HT1080 (cell line): ENCODE measurements around the gene NSFL1C. TPM values are rescaled to one million over a fixed set of nuclear protein-coding genes. Genes with fewer than 3 reads are reported as not detected.
A peak's percentile ranks its signal among the peaks of the same experiment; 100 is the strongest.

Experiments used
- DNase-seq: peaks from one replicate; pipeline ENCODE4 v3.0.0-alpha.2; 2015; ENCODE audit warnings: low read depth
- polyA plus RNA-seq, 2 experiments: library from polyadenylated mRNA; depleted of rRNA; stranded (reverse); fragments of >200 nt; gene quantifications; 2 replicates each; pipeline ENCODE4 v1.2.3, GENCODE V29; 2015
- total RNA-seq: library from RNA; depleted of rRNA; stranded (reverse); fragments of >200 nt; shearing (Covaris generic); gene quantifications from 2 replicates; pipeline ENCODE4 v1.2.3, GENCODE V29; 2014; rRNA removed

The NSFL1C gene
- 34.6 and 48.4 TPM in 2 replicates for total RNA-seq
- 54.1 and 56.8 TPM in 2 replicates for polyA plus RNA-seq (2015; cell fraction: cytosol; rRNA removed)
- 81.5 and 91.4 TPM in 2 replicates for polyA plus RNA-seq (2015; cell fraction: nucleus; rRNA removed)

DNA sequence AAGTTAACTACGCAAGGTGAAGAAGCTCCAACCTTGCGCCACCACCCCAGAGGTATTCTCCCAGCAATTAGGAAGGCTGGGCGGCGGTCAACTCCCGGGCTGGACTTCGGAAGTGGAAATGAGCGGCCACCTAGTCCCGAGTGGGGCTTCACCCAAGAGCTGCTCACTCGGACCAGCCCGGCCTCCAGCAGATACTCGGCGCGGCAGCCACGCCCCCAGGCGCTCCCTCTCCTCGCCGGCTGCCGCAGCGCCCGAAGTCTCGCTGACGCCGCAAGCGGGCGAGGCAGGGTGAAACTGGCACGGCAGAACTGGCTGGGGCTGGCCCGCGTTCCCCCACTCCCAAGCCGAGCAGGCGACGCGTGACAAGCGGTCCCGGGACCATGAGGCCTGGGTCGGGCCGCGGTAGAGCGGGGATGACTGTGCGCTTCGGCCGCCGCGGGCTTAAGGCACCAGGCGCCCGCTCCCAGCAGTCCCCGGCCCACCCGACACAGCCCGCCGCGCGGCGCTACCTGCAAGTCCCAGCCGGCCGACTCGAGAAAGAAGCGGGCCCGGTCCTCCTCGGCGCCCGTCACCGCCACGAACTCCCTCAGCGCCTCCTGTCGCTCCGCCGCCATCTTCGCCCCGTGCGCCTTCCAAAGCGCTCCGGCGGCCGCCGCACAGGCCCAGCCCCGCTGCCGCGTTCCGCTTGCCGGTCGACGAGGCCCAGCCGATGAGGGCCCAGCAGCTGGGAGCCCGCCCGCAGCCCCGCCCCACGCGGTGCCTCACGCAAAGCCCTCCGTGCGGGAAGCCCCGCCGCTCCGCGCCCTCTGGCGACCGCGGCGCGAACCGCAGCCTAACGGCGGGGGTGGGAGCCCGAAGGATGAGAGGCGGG lies at the start of gene NSFL1C:
NSFL1C (minus strand) TSS at position 639 of the 871 bp plus-strand sequence; CDS start at position 614, 25 bp downstream.
- DNase-seq: peak; percentile 89

DNA sequence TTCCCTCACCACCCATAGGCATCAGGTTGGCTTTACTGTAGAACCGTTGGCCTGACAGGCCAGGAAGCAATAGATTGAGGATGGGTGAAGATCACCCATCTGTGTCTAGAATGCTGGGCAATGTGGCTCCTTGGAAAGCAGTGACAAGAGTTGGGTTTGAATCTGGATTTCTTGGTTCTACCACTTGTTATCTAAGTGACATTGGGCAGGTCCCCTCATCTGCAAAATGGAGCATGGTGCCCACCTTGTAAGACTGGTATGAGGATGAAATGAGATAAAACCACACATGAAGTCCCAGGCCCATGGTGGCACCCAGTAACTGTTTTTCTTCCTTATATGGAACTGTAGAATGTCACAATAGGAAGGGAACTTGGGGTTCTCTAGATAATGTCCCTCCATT lies 47.2 kb upstream of the NSFL1C start:
- DNase-seq: no peak

DNA sequence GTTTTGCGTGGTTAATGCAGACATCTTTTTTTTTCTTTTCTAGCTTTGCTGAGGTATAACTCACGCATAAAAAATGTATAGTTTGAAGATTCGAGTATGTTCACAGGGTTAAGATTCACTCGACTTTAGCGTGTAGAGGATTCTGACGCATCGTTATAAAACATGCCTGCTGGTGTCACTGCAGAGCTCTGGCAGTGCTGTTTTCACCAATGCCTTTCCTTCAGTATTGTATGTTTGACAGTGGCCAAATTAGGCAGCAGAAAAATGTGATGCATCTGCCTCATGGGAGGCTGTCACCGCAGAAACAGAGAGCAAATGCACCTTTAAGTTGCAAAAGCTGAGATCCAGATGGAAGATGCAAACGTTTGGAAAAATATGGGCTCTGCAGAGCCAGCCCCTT lies 42.6 kb upstream of the NSFL1C start:
- DNase-seq: peak; percentile 37

DNA sequence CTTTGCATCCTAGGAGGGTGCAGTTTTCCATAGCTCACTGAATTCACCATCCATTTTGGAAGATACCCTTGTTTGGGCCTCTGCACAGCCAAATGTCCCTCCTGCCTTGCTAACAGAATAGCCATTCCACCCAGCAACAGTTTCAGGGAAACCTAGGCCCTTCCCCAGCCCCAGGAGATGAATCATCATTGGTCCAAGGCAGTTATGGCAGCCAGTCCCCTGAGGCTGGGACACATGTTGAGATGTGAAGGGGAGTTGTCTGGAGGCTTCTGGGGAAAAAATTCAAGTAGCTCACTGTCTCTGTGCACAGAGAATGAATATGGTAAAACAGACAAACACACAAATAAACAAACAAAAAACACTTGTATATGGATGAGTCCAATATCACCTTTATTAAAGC lies 41.9 kb upstream of the NSFL1C start:
- DNase-seq: no peak

DNA sequence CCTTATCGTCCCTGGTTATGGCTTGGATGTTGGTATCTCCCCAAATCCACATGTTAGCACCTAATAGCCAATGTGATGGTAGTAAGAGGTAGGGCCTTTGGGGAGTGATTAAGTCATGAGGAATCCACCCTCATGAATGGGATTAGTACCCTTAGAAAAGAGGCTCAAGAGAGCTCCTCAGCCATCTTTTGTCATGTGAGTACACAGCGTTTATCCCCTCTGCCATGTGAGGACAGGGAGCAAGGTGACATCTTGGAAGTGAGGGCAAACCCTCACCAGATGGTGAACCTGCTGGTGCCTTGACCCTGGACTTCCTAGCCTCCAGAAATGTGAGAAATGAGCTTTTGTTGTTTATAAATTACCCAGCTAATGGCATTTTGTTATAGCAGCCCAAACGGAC lies 40.6 kb upstream of the NSFL1C start:
- DNase-seq: no peak

DNA sequence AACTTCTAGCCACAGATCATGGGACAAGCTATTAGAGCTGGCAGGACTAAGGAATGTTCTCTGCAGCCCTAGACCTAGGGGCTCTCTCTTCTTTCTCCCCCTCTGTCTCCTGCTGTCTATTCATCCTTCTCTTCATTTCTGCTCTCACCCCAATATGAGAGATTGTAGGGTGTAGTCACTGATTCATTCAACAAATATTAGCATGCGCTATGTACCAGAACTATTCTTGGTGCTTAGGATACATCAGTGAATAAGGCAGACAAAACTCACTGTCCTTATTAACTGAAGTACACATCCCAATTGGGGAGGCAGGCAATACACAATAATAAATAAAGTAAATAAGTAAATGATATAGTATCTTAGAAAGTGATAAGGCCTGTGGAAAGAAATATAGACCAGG lies 39.2 kb upstream of the NSFL1C start:
- no peak for DNase-seq

DNA sequence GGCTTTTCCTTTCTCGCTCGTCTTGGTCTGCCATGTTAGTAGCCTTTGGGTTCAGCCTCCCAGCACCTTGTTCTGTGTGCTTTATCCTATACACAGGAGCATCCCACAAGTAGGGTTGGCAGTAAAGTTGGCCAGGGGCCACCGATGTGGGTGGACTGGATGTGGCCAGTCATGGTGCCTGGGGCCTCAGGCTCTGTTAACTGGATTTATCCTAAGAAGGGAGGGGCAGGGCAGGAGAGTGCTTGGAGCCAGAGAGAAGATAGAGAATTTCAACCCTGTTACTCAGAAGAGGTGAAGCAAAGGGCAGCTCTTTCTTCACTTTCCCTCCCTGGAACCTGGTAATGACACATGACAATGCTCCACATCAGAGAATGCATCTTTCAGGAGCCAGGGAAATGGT lies 38.7 kb upstream of the NSFL1C start:
- no peak for DNase-seq

DNA sequence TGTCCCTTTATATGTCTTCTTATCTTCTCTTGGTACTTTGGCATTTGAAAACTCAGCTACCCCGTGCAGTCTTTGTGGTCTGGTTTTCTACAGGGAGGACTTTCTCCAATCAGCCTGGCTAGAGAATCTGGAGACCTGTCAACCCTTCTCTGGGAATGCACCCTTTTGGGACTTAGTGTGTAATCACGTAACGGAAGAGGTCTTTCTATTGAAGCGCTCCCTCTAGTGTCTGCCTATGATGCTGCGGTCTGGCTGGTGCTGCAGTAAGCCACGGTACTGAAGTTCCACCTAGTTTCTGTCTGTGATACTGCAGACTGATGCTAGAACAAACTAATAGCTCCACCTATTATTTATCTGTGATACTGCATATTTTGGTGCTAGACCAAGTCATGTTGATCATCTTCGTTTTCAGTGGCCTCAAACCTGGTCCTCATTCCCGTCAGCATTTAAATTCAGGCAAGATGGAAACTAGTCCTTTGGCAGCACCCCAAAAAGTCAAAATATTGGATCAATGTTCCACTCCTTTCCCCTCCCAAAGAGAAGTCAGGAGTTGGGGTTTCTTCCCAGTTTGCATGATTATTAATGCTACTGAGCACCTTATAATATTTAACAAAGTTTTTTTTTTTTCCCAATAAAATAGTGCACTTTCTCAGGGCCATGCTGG lies 37.0 kb upstream of the NSFL1C start:
- peak; percentile 87 for DNase-seq

DNA sequence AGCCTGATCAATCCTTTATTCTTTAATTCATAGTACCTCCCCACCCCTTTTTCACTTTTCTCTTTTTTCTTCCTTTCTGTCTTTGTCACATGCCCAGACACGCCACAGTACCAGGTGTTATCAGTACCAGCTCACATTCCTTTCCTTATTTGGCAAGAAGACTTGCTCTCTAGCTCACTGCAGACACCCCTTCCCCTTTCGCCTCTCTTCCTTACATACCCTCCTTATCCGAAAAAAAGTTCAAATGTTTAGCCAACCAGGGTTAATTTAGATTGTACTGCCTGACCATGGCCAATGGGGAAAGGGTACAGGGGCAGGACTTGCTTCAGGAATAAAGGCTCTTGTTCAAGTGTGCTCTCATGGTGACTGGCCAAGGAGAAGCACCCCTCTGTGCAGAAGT lies 33.8 kb upstream of the NSFL1C start:
- no peak for DNase-seq

DNA sequence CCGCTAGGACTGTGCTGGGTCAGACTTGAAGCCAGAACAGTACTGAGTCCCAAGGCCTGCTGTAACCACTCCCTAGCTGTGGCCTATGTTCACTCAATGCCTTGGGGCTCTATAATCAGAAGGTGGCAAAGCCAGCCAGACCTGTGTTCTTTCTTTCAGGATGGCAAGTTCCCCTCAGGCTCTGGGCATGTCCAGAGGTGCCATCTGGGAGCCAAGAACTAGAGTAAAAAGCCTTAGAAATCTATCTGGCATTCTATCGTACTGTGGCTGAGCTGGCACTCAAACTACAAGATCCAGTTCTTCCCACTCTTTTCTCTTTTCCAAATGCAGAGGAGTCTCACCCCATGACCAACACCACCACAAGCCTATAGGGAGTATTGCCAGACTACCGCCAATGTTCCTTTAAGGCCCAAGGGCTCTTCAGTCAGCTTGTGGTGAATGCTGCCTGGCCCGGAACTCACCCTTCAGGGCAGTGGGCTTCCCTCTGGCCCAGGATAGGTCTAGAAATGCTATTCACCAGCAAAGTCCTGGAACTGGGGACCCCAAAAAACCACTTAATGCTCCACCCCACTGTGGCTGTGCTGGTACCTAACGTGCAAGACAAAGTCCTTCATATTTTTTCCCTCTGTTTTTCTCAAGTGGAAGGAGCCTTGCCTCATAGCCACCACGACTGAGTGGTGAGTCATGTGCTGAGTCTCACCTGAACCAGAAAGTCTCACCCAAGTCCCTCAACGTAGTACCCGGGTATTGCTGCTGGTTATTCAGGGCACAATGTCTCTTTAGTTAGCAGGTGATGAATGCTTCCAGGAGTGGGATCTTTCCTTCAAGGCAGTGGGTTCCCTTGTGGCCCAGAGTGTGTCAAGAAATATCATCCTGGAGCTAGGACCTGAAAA lies 33.1 kb upstream of the NSFL1C start:
- DNase-seq: no peak

DNA sequence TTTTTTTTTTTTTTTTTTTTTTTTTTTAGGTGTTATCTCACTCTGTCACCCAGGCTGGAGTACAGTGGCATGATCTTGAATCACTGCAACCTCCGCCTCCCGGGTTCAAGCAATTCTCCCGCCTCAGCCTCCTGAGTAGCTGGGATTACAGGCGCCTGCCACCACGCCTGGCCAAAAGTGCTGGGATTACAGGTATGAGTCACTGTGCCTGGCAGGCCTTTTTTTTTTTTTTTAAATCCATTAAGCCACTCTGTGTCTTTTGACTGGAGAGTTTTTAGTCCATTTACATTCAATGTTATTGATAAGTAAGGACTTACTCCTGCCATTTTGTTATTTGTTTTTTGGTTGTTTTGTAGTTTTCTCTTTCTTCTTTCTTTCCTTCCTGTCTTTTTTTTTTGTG lies 30.7 kb upstream of the NSFL1C start:
- peak; percentile 47 for DNase-seq

DNA sequence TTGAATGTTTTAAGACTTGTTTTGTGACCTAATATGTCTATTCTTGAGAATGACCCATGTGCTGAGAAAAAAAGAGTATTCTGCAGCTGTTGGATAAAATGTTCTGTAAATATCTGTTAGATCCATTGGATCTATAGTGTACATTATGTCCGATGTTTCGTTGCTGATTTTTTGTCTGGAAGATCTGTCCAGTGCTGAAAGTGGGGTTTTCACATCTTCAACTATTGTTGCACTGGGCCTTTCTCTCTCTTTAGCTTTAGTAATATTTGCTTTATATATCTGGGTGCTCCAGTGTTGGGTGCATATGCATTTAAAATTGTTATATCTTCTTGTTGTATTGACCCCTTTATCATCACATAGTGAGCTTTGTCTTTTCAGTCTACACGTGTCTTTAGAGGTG lies 30.3 kb upstream of the NSFL1C start:
- DNase-seq: no peak

DNA sequence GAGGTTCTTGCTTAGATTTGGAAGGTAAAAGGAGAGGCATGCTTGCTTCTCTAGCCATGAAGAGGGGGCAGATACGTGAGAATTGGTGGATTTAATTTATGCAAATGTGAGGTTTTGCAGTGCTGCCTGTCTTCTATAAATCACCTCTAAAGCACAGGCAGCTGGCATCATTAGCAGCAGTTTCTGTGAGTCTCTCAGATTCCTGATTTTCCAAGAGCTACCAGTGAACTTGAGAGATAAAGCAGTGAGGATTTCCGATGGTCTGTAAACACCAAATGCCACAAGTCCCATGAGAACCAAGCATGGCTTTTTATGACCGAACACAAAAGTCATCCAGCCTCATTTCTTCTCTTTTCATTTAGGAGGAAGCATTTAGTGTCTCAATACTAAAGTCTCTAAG lies 27.8 kb upstream of the NSFL1C start:
- no peak for DNase-seq

DNA sequence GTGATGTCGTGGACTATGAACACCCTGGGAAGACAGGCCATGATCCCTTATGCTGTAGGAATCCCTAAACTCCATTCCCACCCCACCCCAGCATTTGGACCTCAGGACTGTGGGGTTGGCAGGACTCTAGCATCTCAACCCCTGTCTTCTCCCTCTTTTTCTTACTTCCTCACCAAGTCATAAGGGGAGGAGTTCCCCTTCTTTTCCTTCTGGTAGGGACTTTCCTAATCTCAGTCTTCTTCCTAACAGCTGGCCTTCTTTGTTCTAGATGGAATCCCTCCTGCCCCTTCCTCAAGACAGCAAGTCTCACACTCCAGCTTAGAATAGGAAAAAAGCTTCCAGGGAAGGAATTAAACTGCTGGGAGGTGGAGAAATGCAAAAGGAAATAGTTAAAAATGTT lies 26.9 kb upstream of the NSFL1C start:
- no peak for DNase-seq

DNA sequence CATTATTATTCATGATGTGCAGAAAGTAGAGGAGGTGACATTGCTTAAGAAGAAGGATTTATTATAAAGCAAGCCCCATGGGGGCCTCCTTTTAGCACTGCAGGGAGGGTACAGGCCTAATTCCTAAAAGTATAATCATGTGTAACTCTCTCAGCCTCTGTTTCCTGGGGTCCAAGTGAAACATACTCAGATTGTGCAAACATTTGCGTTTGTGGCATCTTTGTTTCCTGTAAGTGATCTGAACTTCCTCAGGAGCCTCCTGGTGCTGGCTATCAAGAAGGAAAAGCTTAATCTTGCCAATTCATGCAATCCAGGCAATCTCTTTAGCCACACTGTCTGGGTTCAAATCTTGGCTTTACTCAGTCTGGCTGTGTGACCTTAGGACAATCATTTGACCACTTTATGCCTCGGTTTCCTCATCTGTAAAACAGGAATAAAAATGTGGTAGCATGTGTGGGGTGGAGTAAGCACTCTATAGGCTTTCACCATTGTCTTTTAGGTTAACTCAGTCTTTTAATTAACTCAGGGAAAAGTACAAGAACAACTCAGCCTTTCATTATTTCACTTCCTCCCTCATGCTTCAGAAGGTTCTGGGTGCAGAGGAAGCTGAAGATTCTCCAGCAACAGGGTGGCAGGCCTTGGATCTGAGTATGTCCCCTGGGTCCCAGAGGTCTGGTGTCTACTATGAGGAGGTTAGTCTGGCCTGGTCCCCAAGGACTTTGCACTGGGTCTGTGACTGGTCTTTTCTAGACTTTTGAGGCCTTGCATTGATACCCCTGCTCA lies 25.4 kb upstream of the NSFL1C start:
- DNase-seq: no peak

DNA sequence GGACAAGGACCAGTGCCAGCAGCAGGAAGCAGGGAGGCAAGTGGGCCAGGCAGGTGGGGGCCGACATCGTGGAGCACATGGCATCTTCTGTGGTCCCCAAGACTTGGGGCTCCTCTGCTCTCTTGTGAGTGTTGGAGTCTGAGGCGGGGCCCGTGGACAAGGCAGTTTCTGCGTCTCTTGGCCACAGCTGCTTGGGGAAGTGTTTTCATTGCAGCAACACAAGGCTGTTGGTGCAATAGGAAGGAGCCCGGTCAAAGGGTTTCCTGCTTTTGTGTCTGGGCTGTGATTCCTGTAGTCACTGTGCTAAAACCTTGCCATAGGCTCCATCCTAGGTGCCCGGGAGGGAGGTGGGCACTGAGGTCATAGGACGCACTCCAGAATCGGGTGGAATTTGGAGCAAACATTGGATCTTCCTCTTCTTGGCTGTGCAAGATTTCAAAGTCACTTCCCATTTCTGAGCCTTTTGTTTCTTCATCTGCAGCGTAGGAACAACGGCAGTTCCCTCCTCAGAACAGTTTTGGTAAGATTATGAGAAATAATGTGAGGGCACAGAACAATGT lies 24.7 kb upstream of the NSFL1C start, which contains the start of gene SIRPB2:
SIRPB2 (minus strand) TSS at position 140 of the 560 bp plus-strand sequence; CDS start at position 79, 61 bp downstream.
- no peak for DNase-seq

DNA sequence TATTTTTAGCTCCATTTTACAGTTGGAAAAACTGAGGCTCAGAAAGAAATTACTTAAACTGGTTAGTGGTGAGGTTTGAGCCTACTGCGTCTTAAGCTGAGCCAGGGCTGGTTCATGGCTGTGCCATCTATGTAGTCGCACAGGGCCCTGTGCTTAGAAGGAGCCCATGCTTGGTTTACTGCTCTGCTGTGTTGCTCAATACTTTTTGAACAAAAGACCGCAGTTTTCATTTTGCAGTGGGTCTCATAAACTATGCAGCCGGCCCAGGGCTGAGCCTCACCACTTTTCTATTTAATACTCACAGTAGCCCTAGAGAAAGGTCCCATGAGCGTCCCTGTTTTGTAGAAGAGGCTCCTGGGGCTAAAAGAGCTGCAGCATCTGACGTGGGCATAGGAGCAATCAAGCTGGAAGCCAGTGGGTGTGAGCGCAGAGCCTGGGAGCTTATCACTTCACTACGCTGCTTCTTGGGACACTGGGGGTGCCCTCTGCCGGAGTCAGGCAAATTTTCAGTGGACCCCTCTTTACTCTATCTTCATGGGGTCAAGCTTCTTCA lies 24.1 kb upstream of the NSFL1C start:
- DNase-seq: no peak

DNA sequence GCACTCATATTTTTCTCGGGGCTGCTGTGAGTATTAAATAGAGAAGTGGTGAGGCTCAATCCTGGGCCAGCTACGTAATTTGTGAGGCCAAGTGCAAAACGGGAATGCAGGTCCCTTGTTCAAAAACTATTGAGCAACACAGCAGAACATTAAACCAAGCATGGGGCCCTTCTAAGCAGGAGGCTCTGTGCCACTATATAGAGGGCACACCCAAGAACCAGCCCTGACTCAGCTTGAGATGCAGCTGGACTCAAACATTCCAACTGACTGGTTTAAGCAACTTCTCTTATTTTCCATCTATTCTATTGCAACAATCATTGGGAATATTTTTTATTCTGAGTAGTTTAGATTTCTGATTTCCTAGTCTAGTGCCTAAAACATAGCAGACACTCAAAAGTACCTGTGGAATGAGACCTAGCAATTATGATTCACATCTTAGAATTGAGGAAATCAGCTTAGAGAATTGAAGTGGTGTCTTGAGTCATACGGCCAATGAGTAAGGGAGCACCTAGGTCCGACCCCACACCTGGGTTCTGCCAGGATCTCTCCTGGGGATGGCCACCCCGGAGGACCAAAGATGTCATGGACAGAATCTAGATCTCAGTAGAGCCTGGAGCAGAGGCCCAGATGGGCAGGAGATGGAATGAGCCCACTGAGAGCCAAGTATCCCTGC lies 23.3 kb upstream of the NSFL1C start:
- DNase-seq: peak; percentile 32

DNA sequence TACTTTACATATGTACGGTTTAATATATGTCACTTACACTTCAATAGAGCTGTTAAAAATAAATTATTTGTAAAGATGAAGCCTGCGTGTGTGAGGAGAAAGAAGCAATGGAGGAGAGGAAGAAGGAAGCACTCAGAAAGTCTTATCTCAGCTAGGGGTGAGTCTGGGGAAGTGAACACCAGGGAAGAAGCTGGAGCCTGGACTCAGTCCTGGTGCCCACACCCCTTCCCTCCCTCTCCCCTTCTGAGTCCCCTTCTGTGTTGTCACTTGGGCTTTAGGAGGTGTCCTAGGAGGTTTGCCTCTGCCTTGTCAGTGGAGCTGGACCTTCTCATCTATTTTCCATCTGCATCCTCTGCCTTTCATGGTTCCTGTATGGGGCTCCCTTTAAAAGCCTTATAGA lies 22.7 kb upstream of the NSFL1C start:
- DNase-seq: no peak
